HL-60/S4 (cell line): ENCODE results near the gene PIGC.

Experiments used
- in situ Hi-C: fragments of 300-500 bp; cut with MboI; formaldehyde crosslinking; loops from 2 replicates; pipeline ENCODE4 v1.14.3; 2022; ENCODE audit warnings: low sequenced_read_pairs

The PIGC gene

DNA sequence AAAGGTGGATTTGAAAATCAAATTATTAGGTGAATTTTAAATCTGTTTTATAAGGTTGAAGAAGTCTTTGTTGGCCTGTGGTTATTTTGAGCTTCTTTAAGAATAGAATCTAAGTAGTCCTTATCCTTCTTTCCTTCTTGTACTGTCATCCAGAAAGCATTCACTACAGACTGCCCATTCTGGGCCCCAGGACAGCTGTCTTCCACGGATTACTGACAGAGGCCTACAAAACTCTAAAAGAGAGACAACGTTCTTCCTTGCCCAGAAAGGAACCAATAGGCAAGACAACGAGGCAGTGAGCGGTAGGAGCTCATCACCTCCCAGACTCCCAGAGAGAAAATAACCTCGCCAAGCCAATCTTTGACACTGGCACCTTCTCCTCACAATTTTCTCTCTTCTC lies 24.4 kb upstream of the PIGC start:
- in situ Hi-C loops: loop anchor here (25.0 kb wide), 1 partner anchor 744 kb away; the partner anchor contains the start of gene TNFSF4

DNA sequence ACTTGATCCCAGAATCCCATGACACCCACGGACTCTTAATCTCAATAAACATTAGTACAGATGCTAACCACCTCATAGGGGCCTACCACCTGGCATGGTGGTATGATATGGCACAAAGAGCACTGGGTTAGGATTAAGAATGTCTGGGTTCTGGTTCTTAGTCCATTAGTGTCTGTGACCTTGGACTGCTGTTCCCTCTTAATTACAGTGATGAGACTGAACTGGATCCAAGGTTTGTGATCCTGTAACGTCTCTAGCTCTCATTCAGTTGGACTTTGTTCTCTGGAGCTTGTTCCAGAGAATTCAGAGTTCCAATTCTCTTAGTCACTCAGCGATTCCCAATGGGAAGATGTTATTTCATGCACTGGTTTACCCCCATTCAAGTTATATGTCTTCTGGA lies 23.6 kb upstream of the PIGC start:
- in situ Hi-C loops: loop anchor here (25.0 kb wide), 1 partner anchor 745 kb away; the partner anchor contains the start of gene TNFSF4

DNA sequence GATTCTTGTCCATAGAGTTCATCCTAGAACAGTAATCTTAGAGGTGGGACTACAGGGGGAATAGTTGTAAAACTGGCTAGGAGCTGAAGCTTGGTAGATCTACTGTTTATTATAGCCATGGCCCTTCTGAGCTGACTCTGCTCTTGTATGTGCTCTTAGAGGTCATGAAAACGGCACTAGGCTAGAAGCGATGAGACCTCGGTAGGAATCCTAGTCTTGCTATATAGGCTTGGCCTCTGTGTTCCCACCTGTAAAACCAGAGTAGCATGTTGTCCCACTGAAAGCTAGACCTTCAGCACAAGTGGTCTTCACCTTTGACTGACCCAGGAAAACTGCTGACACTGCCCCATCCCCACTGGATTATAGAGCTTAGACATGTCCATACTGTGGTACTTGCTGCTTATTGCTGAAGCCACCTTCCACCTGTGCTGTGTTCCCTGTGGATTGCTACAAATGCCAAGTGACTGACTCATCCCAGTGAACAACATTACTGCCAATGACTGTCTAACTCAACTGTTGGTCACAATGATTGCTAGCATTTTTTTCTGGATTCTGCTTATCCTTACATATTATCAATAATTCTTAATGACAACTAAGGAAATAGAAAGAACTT lies 23.0 kb upstream of the PIGC start:
- in situ Hi-C loops: loop anchor here (25.0 kb wide), 1 partner anchor 745 kb away; the partner anchor contains the start of gene TNFSF4

DNA sequence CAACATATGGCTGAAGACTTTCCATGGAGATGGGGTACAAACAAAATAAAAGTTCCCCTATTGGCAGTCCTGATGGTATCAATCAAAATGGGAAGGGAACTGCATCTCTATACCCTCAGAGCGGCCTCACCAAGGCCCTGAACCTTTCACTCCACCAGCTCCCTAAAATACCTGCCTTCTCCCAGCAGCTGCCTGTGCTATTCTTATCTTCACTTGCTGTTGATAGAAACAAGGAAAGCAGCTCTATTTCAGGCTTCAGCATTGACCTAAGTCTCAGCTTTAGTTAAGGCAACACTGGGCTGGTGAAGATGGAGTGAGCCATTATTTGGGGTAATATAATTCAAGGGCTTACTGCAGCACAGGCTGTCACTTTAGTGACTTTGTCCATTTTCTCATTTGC lies 21.7 kb upstream of the PIGC start:
- in situ Hi-C loops: loop anchor here (25.0 kb wide), 1 partner anchor 747 kb away; the partner anchor contains the start of gene TNFSF4

DNA sequence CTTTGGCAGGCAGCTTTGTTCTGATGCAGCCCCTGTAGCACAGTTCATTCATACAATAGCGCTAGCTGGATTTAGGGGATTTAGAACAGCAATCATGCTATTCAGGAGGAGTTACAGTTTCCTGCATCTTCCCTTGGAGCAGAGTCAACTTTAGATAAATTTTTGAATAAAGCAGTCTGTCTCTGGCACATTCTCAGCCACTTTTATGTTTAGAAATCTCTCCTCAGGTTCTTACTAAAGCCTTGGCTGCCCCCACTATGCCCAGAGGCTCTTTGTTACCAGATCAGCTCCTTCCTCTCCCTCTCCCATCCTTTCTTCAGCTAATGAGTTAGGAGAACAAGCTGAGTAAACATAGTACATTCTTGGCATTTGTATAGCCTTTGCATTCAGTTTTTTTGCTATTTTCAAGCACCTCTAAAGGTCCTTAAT lies 17.0 kb upstream of the PIGC start:
- in situ Hi-C loops: loop anchor here (25.0 kb wide), 1 partner anchor 751 kb away; the partner anchor contains the start of gene TNFSF4

DNA sequence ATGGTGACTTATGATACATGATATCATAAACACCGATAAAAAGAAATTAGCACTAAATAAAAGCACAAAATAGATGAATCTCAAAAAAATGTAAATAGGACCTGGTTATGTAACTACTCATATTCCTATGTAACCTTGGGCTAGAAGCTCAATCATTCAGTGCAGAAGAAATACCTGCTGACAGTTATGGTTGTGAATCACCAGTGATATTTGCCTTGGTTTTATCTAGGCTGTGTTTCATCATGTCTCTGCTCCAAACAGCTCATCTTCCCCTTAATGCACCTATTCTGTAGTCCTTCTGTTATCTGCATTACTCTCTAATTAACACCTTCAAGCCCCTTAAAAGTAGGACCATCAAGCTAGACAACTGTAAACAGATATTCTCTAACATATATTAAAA lies 16.3 kb upstream of the PIGC start:
- in situ Hi-C loops: loop anchor here (25.0 kb wide), 1 partner anchor 752 kb away; the partner anchor contains the start of gene TNFSF4

DNA sequence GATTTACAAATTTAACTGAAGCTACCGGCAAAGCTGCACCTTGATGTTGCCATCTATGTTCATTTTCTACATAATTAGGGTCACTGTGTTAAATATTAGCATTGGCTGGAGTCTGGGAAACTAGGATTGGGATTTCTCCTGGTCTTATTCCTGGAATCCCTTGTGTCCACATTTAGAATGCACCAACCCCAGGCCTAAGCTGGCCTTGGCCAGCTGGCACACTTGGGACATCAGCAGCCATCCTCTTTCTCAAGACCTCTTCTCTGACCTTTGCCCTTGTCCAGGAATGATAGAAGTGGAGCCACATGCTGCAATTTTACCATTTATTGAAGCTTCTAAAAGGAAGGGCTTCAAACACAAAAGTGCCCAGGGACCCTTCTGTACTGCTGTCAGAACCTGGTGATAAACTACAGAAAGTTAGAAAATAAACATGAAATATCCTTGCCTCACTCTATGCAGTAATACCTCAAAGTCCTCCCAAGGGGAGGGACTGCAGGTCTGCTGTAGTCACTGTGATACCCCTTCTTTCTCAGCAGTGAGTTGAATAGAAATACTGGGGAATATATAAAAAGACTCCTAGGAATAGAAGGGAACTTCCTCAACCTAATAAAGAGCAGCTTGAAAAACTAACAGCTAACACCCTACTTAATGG lies 13.7 kb upstream of the PIGC start:
- in situ Hi-C loops: loop anchor here (25.0 kb wide), 1 partner anchor 755 kb away; the partner anchor contains the start of gene TNFSF4

DNA sequence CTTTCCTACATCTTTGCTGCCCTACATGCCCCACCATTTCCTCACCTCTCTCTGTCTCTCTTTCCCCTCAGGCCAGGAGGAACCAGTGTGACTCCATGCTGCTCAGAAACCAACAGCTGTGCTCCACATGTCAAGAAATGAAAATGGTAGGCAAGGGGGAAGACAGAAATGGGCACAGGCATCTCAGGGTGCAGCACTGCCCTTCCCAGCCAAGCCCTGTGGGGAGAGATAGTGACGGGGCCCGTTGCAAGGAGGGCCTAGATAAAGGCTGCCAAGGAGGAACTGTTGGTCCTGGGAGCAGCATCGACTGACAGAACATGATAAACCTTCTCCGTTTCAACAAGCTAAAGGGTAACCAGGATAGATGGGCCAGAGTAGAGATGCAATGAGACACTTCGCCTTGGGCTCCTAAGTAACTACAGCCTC lies 12.5 kb upstream of the PIGC start:
- in situ Hi-C loops: loop anchor here (25.0 kb wide), 1 partner anchor 756 kb away; the partner anchor contains the start of gene TNFSF4

DNA sequence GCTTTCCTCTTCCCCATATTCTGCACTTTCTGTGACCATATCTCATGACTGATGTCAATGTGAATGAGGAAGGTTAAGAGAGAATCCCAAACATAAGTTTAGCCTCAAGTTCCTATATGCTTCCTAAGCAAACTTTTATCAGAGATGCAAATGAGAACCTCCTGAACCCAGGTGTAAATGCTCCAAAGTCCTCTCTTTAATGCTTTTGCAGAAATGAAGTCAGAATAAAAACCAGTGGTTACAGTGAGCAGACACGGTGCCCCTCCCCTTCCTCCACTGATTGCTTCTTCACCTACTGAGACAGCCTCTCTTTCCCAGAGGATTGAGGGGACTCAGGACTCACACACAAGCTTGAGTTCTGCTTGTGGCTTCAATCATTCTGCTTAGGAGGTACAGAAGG lies 11.6 kb upstream of the PIGC start:
- in situ Hi-C loops: loop anchor here (25.0 kb wide), 1 partner anchor 757 kb away; the partner anchor contains the start of gene TNFSF4

DNA sequence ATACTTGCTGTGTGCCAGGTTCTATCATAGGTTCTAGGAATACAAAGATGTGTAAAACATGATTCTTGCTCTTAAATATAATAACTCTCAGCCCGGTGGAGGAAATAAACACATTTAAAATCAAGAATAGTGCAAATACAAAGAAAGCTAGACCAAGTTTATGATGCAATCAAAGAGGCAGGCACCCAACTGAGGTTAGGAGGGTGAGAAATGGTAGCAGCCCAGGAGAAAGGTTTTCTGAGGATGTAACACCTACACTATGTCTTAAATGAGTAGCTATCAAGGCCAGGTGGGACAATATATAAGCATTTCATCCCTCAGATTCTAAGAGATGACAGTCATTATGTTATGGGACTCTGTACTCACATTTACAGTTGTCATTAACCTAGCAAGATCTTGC lies 9.7 kb upstream of the PIGC start:
- in situ Hi-C loops: loop anchor here (25.0 kb wide), 1 partner anchor 759 kb away; the partner anchor contains the start of gene TNFSF4

DNA sequence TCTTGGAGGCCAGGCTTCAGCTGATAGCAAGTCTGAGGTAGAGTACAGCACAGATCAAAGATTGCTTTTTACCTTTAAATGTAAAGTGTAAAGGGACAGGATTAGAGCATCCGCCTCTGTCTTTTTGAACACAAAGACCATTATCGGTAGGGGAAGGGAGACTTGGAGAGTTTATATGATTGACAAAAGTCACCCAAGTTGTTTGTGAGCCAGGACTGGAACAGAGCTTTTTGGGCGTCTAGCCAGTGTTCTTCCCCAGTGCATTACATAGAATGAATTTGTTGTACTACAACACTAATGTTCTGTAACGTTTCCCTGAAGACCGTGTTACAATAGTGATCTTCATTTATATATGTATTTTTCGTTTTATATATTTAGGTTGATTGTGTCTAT lies 9.3 kb upstream of the PIGC start:
- in situ Hi-C loops: loop anchor here (25.0 kb wide), 1 partner anchor 759 kb away; the partner anchor contains the start of gene TNFSF4

DNA sequence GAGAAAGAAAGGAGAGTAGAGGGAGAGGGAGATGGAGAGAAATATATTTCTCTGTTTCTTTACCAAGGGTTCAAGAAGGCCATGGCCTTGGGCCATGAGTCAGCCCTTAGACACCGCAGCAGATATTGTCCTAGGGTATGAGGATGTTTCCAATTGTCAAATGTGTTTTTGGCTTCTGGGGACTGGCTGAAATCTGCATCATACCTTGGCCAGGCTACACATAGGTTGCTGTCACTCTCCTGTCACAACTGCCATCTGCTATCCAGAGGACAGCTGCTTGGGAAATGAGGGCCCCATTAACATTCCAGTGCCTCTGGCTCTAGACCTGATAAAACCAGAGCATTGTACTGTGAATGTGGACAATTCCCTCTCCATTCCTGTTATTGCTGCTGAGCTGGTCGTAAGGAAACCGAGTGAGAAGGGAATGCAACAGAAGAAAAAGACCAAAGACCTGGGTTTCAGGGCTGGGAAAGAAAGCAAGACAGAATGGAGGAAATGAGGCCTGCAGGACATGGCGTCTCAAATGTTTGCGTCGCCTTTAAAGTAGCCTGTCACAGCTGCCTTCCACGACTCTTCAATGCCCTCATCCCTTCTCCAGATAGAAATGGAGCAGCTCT lies 8.8 kb upstream of the PIGC start:
- in situ Hi-C loops: loop anchor here (25.0 kb wide), 1 partner anchor 760 kb away; the partner anchor contains the start of gene TNFSF4

DNA sequence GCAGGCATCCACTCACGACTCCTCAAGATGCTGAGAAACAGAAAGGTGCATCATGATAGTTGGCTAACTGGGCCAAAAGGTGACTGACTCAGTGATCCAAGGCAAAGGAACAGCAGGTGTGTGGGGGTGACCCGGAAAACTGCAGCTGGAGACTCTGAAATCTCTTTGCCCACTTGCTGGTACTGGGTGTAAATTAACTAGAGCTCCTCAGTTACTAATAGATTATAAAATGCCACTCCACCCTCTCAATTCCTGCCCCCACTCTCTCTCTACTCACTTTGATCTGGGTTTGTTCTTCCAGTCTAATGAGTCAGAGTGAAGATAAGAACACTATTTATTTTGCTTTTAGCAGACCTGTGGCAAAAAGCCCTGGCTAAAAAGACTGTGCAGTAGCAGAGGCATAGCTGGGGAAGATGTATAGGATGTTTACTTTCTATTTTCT lies 7.2 kb upstream of the PIGC start:
- in situ Hi-C loops: loop anchor here (25.0 kb wide), 1 partner anchor 761 kb away; the partner anchor contains the start of gene TNFSF4

DNA sequence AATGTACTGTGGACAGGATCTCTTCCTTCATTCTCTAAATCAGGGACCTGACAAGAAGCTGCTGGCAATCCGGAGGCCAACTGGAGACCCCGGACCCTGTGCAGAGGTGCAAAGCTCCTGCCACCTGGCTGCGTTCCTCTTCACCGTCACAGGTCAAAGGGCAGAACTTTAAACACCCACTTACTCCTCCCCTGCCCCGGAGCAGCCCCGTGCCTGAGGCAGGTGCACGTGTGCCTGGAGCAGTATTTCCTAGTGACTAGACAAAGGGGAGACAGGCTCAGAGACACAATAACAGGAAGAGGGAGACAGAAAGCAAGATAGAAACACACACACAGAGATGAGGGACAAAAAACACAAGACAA lies 6.6 kb upstream of the PIGC start:
- in situ Hi-C loops: loop anchor here (25.0 kb wide), 1 partner anchor 762 kb away; the partner anchor contains the start of gene TNFSF4

DNA sequence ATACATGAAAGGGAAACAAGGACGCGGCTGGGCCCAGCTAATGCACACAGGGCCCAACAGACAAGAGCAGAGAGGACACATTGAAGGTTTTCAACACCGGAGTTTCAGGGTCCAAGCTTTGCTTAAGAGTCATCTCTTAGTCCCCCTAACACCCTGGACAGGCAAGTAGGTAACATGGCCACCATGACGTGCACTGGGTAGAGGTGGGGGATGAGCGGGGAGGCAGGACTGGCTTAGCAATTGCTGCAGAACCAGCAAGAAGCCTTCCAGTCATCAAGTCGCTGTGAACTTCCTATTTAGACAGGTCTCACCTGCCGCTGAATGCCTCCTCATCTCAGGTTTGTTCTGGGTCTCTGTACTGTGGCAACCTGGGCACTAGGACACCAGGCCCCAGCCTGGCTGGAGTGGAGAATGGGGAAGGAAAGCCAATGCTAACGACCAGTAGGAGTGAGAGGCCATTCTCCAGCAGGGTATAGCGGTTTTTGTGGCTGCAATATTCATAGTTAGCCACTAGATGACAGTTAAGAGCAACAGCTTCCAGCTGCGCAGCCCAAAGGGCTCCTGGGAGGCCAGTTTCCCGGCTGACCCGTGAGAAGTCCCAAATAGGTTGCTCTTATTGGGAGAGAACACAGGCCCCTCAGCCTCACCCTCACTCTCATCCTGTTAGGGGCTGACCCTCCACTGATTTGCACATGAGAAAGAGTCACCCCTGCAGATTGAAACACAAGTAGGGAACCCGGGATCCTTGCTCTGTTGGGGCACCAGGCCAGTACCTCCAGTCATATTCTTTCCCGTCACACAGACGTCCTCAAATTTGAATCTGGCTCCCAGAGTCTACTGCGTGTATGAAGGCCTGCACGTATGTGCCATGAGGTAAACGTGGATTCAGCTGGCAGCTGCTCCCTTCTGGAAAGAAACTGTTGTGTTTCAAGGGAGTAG lies 6.0 kb upstream of the PIGC start:
- in situ Hi-C loops: loop anchor here (10.0 to 25.0 kb wide), 2 partner anchors 265 to 762 kb away; partner anchors contain the start of gene TNFSF4

DNA sequence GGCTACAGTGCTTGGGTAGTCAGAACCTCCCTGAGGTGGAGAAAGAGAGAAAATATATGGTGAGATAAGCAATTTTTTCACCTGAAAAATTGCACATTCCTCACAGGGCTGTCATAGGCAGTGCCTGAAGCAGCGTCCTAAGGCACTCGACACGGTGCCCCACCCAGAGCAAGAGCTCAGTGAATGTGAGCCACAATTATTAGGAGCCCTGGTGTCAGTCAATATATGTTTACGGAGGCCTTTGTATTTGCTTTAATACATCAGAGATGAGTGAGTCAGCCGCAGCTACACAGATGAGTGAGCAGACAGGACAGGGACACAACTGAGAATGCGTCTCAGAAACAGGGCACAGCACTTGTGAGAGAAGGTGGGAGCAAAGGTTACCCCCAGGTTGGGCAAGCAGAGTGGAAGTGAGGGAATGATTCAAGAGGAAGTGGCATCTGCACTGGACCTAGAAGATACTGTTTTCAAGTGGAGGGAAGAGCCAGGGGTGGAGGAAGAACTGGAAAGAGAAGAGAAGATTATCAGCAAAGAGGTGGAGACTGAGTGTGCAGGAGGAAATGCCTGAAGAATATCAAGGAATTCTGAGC lies 5.2 kb upstream of the PIGC start:
- in situ Hi-C loops: loop anchor here (10.0 kb wide), 1 partner anchor 266 kb away; no protein-coding TSS in a partner anchor

DNA sequence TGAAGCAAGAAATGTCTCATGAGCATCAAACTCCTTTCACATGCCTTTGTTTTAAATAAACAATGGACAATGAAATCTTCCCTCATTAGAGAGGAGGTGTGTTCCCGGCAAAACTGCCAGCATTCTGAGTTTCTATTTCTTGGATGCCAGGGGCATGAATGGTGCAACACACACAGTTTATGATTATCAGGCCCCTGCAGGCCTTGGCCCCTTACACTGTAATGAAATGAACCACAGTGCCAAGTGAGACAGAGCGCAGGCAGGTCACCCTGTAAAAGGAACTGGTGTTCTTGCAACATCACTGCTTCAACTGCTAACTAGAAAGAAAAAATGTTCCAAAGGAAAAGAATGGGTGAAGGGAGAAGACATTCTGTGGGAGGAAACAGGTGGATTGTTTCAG lies 3.8 kb upstream of the PIGC start:
- in situ Hi-C loops: loop anchor here (10.0 kb wide), 1 partner anchor 267 kb away; no protein-coding TSS in a partner anchor

DNA sequence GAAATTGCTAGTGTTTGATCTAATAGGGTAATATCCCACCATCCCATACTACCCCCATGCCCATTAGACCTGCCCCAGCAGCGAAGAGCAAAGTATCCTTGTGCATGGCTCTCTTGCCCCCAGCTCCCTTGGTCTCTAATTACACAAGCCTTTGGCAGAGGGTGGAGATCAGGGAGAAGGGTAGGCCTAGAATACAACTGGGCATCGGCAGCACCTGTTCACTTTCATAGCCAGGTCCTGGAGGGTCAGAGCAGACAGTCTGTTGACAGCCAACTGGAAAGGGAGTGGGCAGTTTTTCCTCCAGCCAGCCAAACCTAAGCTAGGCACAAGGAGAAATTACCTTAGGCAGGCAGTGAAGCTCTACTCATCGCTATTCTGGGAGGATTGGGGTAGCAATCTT lies 2.7 kb upstream of the PIGC start:
- in situ Hi-C loops: loop anchor here (10.0 kb wide), 1 partner anchor 268 kb away; no protein-coding TSS in a partner anchor

DNA sequence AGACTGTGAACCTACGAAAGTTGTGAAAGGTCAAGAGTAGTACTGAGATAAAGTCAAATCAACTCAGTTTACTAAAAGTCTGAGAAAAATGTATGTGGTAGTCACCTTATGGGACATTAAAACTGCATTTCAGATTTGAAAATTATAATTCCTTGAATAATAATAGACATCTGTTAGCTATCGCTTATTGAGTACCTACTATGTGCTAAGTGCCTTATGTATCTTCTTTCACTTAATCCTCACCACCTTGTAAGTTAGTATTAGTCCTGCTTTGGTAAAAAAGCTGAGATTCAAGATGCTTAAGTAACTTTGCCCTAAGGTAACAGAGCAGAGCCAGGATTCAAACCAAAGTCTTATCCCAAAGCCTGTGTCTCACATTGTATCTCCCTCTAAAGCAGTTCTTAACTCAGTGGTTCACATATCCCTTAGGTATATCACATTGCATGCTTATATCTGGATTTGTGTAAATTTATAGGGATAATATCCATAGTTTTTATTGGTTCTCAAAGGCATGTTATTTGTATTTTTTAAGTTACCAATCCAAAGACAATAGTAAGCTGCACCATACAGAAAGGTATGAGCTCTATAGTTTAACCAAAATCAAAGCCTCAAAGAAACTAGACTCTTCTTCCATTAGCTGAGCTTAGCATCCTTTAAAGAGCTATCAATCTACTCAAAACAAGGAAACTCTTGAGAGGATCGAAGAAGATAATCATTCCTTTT lies 865 bp downstream of the PIGC start:
- in situ Hi-C loops: loop anchor here (10.0 kb wide), 1 partner anchor 272 kb away; no protein-coding TSS in a partner anchor
